HG03571 (cell line): ENCODE data around the gene NPEPPS.
A peak's percentile ranks its signal among the peaks of the same experiment; 100 is the strongest.
"Not testable (repeated sequence)": the region's sequence is repeated elsewhere in the genome, so short reads cannot be mapped to it uniquely, and the experiment has no call there.

Source experiments
- ATAC-seq: cut with Tn5 transposase; IDR thresholded peaks from one replicate; pipeline ENCODE4 v1.9.1; 2021; ENCODE audit not compliant: unreplicated experiment

Gene NPEPPS, protein sequence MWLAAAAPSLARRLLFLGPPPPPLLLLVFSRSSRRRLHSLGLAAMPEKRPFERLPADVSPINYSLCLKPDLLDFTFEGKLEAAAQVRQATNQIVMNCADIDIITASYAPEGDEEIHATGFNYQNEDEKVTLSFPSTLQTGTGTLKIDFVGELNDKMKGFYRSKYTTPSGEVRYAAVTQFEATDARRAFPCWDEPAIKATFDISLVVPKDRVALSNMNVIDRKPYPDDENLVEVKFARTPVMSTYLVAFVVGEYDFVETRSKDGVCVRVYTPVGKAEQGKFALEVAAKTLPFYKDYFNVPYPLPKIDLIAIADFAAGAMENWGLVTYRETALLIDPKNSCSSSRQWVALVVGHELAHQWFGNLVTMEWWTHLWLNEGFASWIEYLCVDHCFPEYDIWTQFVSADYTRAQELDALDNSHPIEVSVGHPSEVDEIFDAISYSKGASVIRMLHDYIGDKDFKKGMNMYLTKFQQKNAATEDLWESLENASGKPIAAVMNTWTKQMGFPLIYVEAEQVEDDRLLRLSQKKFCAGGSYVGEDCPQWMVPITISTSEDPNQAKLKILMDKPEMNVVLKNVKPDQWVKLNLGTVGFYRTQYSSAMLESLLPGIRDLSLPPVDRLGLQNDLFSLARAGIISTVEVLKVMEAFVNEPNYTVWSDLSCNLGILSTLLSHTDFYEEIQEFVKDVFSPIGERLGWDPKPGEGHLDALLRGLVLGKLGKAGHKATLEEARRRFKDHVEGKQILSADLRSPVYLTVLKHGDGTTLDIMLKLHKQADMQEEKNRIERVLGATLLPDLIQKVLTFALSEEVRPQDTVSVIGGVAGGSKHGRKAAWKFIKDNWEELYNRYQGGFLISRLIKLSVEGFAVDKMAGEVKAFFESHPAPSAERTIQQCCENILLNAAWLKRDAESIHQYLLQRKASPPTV

DNA sequence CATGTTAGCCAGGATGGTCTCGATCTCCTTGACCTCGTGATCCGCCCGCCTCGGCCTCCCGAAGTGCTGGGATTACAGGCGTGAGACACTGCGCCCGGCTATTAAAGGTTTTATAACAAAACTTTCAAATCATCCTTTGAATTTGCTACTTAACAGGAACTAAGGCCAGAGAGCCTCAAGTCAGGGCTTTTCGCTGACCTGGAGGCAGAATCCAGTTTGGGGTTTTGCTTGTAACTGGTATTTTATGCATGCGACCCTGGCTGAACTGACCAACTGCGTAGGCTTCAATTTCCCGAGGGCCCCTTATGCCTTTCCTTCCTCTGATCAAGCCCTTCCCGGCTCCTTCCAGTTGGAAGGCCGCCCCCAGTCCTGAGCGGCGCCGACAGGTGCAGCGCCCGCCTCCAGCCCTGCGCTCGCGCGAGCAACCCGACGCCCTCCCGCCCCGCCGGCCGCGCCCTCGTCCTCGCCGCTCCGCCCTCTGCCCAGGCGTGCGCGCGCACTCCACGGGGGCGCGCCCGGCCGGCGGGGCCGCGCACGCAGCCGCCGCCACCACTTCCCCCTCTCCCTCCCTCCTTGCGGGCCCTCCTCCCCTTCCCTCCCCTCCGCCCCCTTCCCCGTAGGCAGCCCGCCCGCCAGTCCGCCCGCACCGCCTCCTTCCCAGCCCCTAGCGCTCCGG is at the start of gene NPEPPS:
NPEPPS (plus strand) TSS at position 552 of the 676 bp plus-strand sequence. CDS start 193 bp downstream, outside the sequence.
- peak; percentile 58 for ATAC-seq

DNA sequence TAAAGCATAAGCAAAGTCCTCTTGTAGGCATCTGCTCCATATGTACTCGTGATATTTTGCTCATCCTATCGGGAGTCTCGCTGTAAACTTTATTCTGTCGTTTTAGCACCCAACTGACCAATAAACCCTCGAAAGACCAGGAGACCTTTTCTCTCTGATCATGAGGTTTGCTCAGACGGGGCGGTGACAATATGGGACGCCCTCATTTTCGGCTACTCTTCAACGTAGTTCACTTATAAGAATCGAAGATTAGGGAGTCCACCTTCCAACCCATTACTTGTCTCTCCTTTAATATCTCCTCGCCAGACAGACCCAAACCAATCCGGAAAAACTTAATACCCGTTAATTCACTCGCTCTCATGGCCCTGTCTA is 39.1 kb upstream of the NPEPPS start:
- not testable (repeated sequence) for ATAC-seq

DNA sequence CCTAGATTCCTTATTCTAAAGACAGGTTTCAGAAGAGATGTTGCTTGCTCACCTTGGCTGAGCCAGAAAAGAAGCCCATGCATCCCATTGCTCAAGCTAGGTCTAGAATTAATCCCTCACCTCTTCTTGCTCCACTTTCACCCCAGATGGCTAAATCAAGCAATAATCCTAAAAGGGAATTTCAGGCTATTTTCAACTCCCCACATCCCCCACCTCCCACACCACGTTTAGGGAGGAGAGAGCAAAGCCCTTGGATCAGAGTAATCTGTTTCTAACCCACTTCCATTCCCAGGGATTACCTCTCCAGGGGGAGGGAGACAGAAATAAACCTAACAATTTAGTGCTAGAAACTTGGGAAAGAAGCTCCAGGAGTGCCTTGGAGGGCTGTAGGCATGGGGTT is 31.8 kb upstream of the NPEPPS start:
- ATAC-seq = not testable (repeated sequence)

DNA sequence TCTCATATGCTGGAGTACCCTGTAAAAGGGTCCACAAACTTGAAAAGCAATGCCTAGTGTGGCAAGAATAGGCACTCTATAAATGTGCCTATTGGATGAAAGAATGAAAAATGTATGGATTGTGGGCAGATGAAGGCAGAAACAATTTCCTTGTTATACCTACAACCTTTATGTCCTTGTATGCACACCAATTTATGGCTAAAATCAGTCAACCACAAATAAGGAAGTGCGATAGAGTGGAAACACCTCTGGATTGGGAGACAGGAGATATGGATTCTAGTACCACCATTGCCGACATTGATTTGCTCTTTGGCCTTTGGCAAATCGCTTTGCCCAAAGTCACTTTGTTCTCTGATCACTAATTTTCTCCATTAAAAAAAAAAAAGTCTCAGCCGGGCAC is 31.4 kb upstream of the NPEPPS start:
- not testable (repeated sequence) for ATAC-seq

DNA sequence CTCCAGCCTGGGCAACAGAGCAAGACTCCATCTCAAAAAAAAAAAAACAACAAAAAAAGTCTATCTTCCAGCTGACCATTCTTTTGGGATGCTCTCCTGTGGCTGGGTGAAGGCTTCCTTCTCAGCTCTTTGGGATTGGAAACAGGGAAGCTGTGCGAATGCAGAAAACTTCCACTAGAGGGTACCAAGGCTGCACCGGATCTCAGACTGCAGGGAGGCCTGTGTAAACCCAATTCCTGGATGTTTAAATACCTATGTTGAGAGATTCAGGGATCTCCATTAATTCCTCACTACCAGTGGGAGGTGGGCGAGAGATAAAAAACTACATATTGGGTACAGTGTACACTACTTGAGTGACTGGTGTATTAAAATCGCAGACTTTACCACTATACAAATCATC is 30.3 kb upstream of the NPEPPS start:
- not testable (repeated sequence) for ATAC-seq

DNA sequence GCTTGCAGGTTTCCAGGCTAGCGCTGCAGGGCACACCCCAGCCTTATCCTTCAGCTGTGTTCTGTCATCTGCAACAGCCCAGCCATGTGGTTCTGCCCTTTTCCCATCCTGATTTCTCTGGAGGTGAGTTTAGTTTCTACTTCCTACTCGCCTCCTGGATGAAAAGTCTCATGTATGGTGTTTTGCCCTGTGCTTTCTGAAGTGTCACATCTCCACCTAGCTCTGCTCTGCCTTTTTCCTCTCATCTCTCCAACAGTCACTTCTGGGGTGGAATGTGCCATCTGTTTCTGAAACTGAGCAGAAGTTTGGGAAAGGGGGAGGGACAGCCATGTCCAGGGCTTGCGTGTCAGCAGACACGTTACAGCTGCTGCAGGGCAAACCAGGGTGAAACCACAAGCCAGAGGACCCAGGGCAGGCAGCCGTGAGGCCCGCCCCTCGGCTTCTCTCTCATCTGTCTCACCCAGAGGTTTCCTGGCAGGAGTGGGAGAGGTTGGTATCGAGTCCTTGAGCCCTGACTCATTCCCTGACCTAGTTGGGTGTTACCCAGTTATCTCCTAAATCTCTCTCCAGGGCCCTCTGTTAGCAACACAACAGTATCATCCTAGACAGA is 28.7 kb upstream of the NPEPPS start:
- not testable (repeated sequence) for ATAC-seq

DNA sequence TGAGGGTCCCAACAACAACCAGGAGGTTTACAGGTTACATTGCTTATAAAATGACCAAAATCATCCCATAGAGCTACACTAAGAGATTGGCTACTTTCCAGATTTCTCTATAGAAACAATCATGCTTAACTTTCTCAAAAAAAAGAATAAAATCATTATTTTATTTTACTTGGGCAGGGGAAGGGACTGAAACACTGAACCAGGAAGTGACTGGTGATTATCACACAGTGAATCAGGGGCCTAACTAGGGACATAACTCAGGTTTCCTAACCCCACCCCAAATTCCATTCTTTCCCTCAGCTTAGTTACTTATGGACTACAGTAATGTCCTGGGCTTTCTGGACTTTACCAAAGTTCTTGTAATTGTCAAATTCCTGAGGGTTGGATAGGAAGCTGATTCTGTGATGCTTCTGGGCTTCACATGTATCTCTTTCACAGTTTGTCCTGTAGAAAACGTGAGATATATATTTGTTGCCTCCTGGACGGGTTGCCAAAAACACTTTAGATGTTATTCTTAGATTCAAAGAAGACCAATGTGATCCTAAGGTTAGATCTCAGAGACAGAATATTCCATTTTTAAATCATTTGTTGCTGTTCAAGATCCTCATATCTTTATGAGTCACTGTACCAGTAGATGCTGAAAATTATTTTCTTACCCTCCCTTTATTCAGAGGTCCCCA is 28.0 kb upstream of the NPEPPS start:
- ATAC-seq = not testable (repeated sequence)

DNA sequence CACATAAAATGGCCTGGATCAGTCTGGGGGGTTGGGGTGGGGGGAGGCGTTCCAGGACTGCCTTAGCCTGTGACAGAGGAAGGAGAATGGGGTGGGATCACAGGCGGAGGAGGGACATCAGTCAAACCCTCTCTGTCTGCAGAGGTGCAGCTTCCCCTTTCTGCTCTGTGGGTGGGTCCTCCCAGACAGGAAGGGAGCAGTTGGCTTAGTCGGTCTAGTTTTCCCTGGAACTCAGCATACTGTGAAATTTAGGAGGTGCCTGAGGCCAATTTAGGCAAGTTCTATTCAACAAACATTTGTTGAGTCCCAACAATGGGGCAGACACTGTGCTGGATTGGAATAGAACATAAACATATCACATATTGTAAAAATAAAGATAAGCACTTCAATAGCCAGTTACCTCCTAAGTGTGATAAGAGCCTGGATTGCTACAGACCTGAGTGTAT is 19.2 kb upstream of the NPEPPS start:
- not testable (repeated sequence) for ATAC-seq

DNA sequence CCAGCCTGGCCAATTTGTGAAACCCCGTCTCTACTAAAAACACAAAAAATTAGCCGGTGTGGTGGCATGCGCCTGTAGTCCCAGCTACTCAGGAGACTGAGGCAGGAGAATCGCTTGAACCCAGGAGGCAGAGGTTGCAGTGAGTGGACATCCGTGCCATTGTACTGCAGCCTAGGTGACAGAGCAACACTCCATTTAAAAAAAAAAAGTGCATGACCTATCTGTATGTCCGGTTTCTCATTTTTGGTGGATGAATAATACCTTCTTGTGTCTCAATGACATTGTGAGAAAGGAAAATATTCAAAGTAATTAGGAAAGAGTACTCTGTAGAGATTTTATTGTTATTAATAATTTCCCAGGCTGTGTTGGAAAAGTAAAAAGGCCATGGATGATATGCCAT is 17.6 kb upstream of the NPEPPS start:
- ATAC-seq = not testable (repeated sequence)

DNA sequence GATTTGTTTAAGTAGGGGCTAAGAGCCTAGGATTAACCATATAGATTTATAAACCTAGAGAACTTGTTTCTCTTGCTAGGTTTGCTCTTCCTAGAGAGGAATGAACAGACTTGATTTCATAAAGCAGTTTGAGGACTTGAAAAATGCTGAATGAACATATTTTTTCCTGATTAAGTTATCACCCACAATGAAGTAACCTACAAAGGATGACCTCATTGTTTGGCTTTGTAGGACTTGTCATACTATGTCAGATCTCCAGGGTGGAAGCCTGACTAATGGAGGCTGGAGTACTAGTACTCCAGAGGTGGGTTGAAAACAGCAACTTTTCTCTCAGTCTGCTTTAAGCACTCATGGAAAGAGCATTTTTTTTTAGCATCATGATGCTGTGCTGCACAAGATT is 12.0 kb upstream of the NPEPPS start:
- not testable (repeated sequence) for ATAC-seq

DNA sequence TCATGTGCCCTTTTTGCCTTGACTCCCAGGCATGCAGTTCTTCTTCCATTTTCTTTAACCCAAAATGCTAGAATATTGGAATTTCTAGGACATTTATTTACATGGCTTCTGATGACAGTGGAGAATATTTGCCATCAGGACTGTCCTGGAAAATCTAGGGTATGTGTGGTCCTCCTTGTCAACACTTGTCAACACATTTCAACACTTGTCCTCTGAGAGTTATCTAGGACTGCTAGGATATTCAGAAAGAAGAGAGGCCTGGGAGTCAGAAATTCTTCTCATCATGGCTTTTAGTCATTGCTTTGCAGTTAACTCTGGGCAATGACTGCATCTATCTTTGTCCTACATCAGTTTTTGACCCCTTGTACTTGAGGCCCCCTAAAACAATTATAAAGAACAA is 11.5 kb upstream of the NPEPPS start:
- not testable (repeated sequence) for ATAC-seq

DNA sequence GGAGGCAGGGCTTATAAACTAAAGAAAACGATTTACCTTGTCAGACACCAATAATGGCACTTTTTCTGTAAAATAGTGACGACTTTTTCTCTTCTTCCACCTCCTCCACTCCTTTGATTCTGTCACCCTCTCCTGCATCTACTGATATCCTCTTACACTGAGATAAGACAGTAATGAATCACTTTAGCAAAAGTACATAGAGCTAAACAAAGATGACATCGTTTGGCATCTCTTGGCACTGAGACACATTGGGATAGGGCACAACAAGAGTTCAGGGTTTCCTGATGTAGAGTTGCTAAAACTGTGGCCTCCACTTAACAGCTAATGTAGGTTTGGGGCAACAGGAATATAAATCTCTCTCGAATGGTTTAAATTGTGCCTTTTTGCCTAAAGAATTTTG is 10.6 kb upstream of the NPEPPS start:
- not testable (repeated sequence) for ATAC-seq

DNA sequence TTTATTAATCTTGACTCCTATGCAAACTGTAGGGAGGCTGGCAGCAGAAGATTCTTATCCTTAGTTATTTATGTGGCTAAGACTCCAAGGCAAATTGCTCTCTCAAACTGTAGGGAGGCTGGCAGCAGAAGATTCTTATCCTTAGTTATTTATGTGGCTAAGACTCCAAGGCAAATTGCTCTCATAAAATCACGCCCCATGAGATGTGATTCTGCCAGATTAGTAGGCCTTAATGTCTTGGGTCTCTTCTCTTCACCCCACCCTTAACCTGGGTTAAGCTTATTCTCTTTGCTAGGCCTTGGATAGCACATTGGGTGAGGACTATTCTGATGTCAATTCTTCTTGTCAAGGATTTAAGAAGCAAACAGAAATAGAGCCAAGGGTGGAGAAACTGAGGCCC is 9.5 kb upstream of the NPEPPS start:
- not testable (repeated sequence) for ATAC-seq

DNA sequence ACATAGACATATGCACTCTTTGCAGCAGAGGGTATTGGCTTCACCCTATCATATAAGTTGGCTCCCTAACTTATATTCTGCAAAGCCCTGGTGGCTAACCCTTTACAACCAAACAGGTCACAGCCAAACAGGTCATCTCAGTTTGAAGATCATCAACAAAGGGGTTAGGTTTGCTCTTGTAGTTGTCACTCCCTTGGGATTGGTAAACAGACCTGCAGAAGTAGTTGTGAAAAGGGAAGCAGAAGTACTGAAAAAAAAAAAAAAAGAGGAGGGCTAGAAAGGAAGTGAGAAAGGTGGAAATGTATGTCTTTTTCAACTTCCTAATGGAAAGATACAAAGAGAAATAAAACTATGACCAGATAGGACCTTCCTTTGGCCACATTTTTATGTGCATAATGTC is 8.6 kb upstream of the NPEPPS start:
- ATAC-seq = not testable (repeated sequence)

DNA sequence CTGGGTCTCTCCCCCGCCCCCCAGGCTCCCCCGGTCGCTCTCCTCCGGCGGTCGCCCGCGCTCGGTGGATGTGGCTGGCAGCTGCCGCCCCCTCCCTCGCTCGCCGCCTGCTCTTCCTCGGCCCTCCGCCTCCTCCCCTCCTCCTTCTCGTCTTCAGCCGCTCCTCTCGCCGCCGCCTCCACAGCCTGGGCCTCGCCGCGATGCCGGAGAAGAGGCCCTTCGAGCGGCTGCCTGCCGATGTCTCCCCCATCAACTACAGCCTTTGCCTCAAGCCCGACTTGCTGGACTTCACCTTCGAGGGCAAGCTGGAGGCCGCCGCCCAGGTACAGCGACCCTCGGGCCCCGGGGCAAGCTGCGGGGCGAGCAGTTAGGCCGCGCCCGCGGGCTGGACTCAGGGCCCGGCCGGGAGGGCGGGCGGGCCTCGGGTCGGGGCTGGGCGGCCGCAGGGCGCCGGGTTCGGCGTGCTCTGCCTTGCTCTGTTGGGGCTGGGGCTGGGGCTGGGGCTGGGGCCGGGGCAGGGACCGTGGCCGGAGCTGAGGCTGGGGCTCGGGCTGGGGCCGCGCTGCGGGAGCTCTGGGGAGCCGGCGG is 419 bp downstream of the NPEPPS start:
- peak; percentile 22 for ATAC-seq

DNA sequence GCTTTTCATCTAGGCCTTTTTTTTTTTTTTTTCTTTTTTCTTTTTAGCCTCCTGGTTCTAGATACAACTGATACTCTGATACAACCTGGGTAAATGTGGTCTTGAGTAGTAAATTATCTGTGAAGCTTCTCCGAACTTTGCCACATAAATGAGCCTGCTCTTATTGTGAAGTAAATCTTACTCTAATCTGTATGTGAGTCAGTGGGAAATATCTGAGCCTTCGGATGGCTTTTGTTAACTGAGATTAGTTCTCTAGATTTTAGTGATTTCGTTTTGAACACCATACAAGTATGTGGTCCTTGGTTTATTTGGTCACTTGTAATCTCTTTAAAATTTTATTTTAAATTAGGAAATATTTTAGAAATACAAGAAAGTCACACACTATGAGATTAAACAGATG is 8.2 kb downstream of the NPEPPS start:
- not testable (repeated sequence) for ATAC-seq

DNA sequence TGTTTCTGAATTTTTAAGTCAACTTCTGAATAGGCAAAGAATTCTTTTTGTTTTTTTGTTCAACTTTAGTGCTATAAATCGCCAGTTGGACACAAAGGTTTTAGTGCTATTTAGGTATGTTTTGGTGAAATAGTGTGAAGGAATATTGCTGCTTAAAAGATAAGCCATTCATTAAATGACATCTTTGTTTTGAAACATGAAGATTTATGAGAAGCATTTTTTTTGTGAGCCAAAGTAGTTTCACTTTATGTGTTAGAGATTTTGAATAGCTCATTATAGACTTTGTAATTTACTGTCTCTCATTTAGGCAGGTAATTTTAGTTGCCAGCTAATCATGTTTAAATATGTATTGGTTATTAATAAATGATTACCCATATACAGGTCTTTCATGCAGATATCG is 10.8 kb downstream of the NPEPPS start:
- not testable (repeated sequence) for ATAC-seq

DNA sequence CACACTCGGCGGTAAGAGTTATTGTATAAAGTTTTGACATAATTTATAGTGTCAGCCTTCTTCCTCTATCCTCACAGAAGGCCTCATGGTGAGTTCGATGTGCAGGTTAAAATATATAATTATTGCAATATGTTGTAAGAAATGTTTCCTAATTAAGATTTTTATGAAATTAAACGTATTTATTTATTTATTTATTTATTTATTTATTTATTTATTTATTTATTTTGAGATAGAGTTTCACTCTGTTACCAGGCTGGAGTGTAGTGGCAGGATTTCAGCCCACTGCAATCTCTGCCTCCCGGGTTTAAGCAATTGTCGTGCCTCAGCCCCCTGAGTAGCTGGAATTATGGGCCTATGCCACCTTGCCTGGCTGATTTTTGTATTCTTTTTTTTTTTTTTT is 13.4 kb downstream of the NPEPPS start:
- ATAC-seq = not testable (repeated sequence)

DNA sequence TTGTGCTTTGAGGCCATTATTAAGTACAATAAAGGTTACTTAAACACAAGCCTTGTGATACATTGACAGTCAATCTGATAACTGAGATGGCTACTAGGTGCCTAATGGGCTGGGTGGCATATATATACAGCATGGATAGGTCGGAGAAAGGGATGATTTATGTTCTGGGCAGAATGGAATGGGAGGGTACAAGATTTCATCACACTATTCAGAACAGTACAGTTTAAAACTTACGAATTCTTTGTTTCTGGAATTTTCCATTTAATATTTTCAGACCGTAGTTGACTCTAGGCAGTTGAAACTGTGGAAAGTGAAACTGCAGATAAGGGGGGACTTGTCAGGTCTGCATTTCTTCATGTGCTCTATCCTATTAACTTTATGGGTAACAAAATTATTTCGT is 23.8 kb downstream of the NPEPPS start:
- ATAC-seq = not testable (repeated sequence)

DNA sequence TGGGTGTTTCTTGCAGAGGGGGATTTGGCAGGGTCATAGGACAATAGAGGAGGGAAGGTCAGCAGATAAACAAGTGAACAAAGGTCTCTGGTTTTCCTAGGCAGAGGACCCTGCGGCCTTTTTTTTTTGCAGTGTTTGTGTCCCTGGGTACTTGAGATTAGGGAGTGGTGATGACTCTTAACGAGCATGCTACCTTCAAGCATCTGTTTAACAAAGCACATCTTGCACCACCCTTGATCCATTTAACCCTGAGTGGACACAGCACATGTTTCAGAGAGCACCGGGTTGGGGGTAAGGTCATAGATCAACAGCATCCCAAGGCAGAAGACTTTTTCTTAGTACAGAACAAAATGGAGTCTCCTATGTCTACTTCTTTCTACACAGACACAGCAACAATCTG is 25.2 kb downstream of the NPEPPS start:
- not testable (repeated sequence) for ATAC-seq
